ENCODE results near the gene RHOD. TPM values are rescaled to one million over a fixed set of nuclear protein-coding genes. Genes with fewer than 3 reads are reported as not detected.
A peak's percentile ranks its signal among the peaks of the same experiment; 100 is the strongest.

The RHOD gene
- polyA plus RNA-seq, 1 donor (not counting 4 experiments of a cell fraction or from before 2014, with no cell fraction given): 119 TPM

- no peak overlapping the region for H3K27ac ChIP-seq (ENCODE audit: control insufficient read depth, insufficient read depth, low read length)
- peaks cover 22% of the 10 kb centered on the region for H3K27me3 ChIP-seq (ENCODE audit: control insufficient read depth, extremely low read depth, insufficient read depth, low read length)
- peaks cover 49% of the 10 kb centered on the region for H3K4me1 ChIP-seq (ENCODE audit: control insufficient read depth, extremely low read depth, insufficient read depth, low read length)
- no peak overlapping the region for H3K4me2 ChIP-seq (ENCODE audit: control insufficient read depth, extremely low read depth, insufficient read depth, low read depth, low read length)
- H3K4me3 ChIP-seq (ENCODE audit: control insufficient read depth in 2 of 3, extremely low read depth in 1 of 3, insufficient read depth in 2 of 3, low read depth in 1 of 3, low read length in 3 of 3): no peak overlapping the region
- no peaks in the 10 kb centered on the region for H3K36me3 ChIP-seq (ENCODE audit: control insufficient read depth in 2 of 2, extremely low read depth in 1 of 2, insufficient read depth in 2 of 2, low read length in 2 of 2)
- no peaks in the 10 kb centered on the region for H4K20me1 ChIP-seq (ENCODE audit: control insufficient read depth, extremely low read depth, insufficient read depth, low read length)
- FAIRE-seq (no peak), DNase-seq (ENCODE audit: low read depth, low spot score) (no peak)
- dilution Hi-C loops (cut with MboI; ENCODE audit: extremely low pct_ligation_motif_present, low sequenced_read_pairs): no loop called here
- no peaks in the 10 kb centered on the region for H3K79me2 ChIP-seq (ENCODE audit: control insufficient read depth, insufficient read depth, low read length)
- H2AFZ ChIP-seq (ENCODE audit: control insufficient read depth, low read length): no peak overlapping the region
- H3K9ac ChIP-seq (ENCODE audit: control insufficient read depth, extremely low read depth, insufficient read depth, low read length): no peak overlapping the region
- TF ChIP-seq EZH2 (IDR thresholded peaks at IDR 0.05; ENCODE audit: low read length) (no peak), CTCF (optimal IDR thresholded peaks at IDR 0.05 in 1 of 3, IDR thresholded peaks at IDR 0.05 in 1 of 3, conservative IDR thresholded peaks at IDR 0.05 in 1 of 3; ENCODE audit: extremely low read depth in 1 of 3, insufficient read depth in 2 of 3, low read length in 3 of 3) (no peak)
- H3K9me1 ChIP-seq (ENCODE audit: control insufficient read depth, extremely low read depth, insufficient read depth, low read length): peaks cover 3% of the 10 kb centered on the region
- H3K9me3 ChIP-seq (ENCODE audit: control insufficient read depth, low read depth, low read length): no peaks in the 10 kb centered on the region
Measured at GRCh38 chr11:67030976-67031375, 25.7 kb upstream of the RHOD start.

- H3K9ac ChIP-seq (ENCODE audit: control insufficient read depth, extremely low read depth, insufficient read depth, low read length): peak overlapping the region; percentile 54
Measured at GRCh38 chr11:67031791-67032561, 24.7 kb upstream of the RHOD start.

More at GRCh38 chr11:67031791-67032561, 24.7 kb upstream of the RHOD start:
- Histone ChIP-seq H3K9me3 (ENCODE audit: control insufficient read depth, low read depth, low read length) (no peaks in the 10 kb centered on the region), H3K9me1 (ENCODE audit: control insufficient read depth, extremely low read depth, insufficient read depth, low read length) (peaks cover 3% of the 10 kb centered on the region), H3K4me3 (ENCODE audit: control insufficient read depth in 2 of 3, extremely low read depth in 1 of 3, insufficient read depth in 2 of 3, low read depth in 1 of 3, low read length in 3 of 3) (no peak overlapping the region), H3K4me2 (ENCODE audit: control insufficient read depth, extremely low read depth, insufficient read depth, low read depth, low read length) (peak overlapping the region; percentile 50), H3K27ac (ENCODE audit: control insufficient read depth, insufficient read depth, low read length) (peak overlapping the region; percentile 20), H2AFZ (ENCODE audit: control insufficient read depth, low read length) (no peak overlapping the region), H3K36me3 (ENCODE audit: control insufficient read depth in 2 of 2, extremely low read depth in 1 of 2, insufficient read depth in 2 of 2, low read length in 2 of 2) (no peaks in the 10 kb centered on the region), H3K4me1 (ENCODE audit: control insufficient read depth, extremely low read depth, insufficient read depth, low read length) (peaks cover 49% of the 10 kb centered on the region), H3K27me3 (ENCODE audit: control insufficient read depth, extremely low read depth, insufficient read depth, low read length) (peaks cover 22% of the 10 kb centered on the region), H4K20me1 (ENCODE audit: control insufficient read depth, extremely low read depth, insufficient read depth, low read length) (no peaks in the 10 kb centered on the region), H3K79me2 (ENCODE audit: control insufficient read depth, insufficient read depth, low read length) (no peaks in the 10 kb centered on the region)
- DNase-seq (ENCODE audit: low read depth, low spot score) (no peak), FAIRE-seq (peak; percentile 70)
- TF ChIP-seq EZH2 (IDR thresholded peaks at IDR 0.05; ENCODE audit: low read length): no peak
- dilution Hi-C loops (cut with MboI; ENCODE audit: extremely low pct_ligation_motif_present, low sequenced_read_pairs): no loop called here

All from keratinocyte (primary cell).